ENCODE data around the gene NRG3. TPM values are rescaled to one million over a fixed set of nuclear protein-coding genes. Genes with fewer than 3 reads are reported as not detected.

The NRG3 gene
- total RNA-seq, 1 donor from 2014 or later, result 2.6 TPM

- no peak overlapping the region for H3K4me3 ChIP-seq
- intact Hi-C loops (cut with DNase I), result no loop called here
- TF ChIP-seq CTCF (IDR thresholded peaks at IDR 0.05), result no peak
- H3K27ac ChIP-seq, result no peak overlapping the region
- H3K27me3 ChIP-seq (ENCODE audit: low read depth), result no peaks in the 10 kb centered on the region
- H3K36me3 ChIP-seq, result no peaks in the 10 kb centered on the region
- ATAC-seq (no peak), DNase-seq (no peak)
- no peaks in the 10 kb centered on the region for H3K9me3 ChIP-seq
- no peaks in the 10 kb centered on the region for H3K4me1 ChIP-seq
These were observed 700.3 kb downstream of the NRG3 start for GRCh38 chr10:82575318-82575717.

GRCh38 chr10:82576093-82576492 lies 701.1 kb downstream of the NRG3 start:
- no peak for TF ChIP-seq CTCF (IDR thresholded peaks at IDR 0.05)
- ATAC-seq, result no peak
- intact Hi-C loops (cut with DNase I), result no loop called here

GRCh38 chr10:82581940-82582339 lies 706.9 kb downstream of the NRG3 start:
- no peak overlapping the region for H3K4me3 ChIP-seq
- intact Hi-C loops (cut with DNase I), result no loop called here
- no peak overlapping the region for H3K27ac ChIP-seq
- no peaks in the 10 kb centered on the region for H3K9me3 ChIP-seq
- no peak for DNase-seq
- ATAC-seq, result no peak
- no peaks in the 10 kb centered on the region for H3K4me1 ChIP-seq
- H3K36me3 ChIP-seq, result no peaks in the 10 kb centered on the region
- no peak for TF ChIP-seq CTCF (IDR thresholded peaks at IDR 0.05)
- no peaks in the 10 kb centered on the region for H3K27me3 ChIP-seq (ENCODE audit: low read depth)

More at GRCh38 chr10:82576093-82576492, 701.1 kb downstream of the NRG3 start:
- Histone ChIP-seq H3K9me3 (no peaks in the 10 kb centered on the region), H3K27me3 (ENCODE audit: low read depth) (no peaks in the 10 kb centered on the region), H3K36me3 (no peaks in the 10 kb centered on the region), H3K27ac (no peak overlapping the region), H3K4me3 (no peak overlapping the region), H3K4me1 (no peaks in the 10 kb centered on the region)
- DNase-seq, result no peak

- TF ChIP-seq CTCF (IDR thresholded peaks at IDR 0.05), result no peak
- Histone ChIP-seq H3K4me3 (no peak overlapping the region), H3K9me3 (no peaks in the 10 kb centered on the region), H3K27me3 (ENCODE audit: low read depth) (no peaks in the 10 kb centered on the region), H3K27ac (no peak overlapping the region), H3K36me3 (no peaks in the 10 kb centered on the region), H3K4me1 (no peaks in the 10 kb centered on the region)
- DNase-seq (no peak), ATAC-seq (no peak)
- intact Hi-C loops (cut with DNase I), result no loop called here
These were observed 716.4 kb downstream of the NRG3 start for GRCh38 chr10:82591421-82591820.

- TF ChIP-seq CTCF (IDR thresholded peaks at IDR 0.05), result no peak
- no peak for DNase-seq
- Histone ChIP-seq H3K27me3 (ENCODE audit: low read depth) (no peaks in the 10 kb centered on the region), H3K4me1 (no peaks in the 10 kb centered on the region), H3K27ac (no peak overlapping the region), H3K36me3 (no peaks in the 10 kb centered on the region), H3K9me3 (no peaks in the 10 kb centered on the region), H3K4me3 (no peak overlapping the region)
- no peak for ATAC-seq
- intact Hi-C loops (cut with DNase I), result no loop called here
These were observed 722.8 kb downstream of the NRG3 start for GRCh38 chr10:82597840-82598239.

GRCh38 chr10:82609845-82610244 lies 734.9 kb downstream of the NRG3 start:
- ATAC-seq (no peak), DNase-seq (no peak)
- Histone ChIP-seq H3K4me1 (no peaks in the 10 kb centered on the region), H3K9me3 (no peaks in the 10 kb centered on the region), H3K27me3 (ENCODE audit: low read depth) (no peaks in the 10 kb centered on the region), H3K4me3 (no peak overlapping the region), H3K36me3 (no peaks in the 10 kb centered on the region), H3K27ac (no peak overlapping the region)
- intact Hi-C loops (cut with DNase I), result no loop called here
- TF ChIP-seq CTCF (IDR thresholded peaks at IDR 0.05), result no peak
